Rectal smooth muscle tissue (tissue), 1 donor: ENCODE data around the gene OTULINL.

Experiments
- H3K27ac ChIP-seq: one replicate; pipeline ENCODE4 v1.7.0; 2013; ENCODE audit warnings: low read depth, low read length, inconsistent platforms
- H3K27me3 ChIP-seq: one replicate; pipeline ENCODE4 v1.7.0; 2013; ENCODE audit warnings: low read length; ENCODE audit not compliant: control insufficient read depth, insufficient read depth
- H3K36me3 ChIP-seq: one replicate; pipeline ENCODE4 v1.7.0; 2013; ENCODE audit warnings: low read length; ENCODE audit not compliant: control insufficient read depth, insufficient read depth
- H3K4me1 ChIP-seq: one replicate; pipeline ENCODE4 v1.7.0; 2013; ENCODE audit warnings: low read length; ENCODE audit not compliant: control insufficient read depth, insufficient read depth
- H3K4me3 ChIP-seq: one replicate; pipeline ENCODE4 v1.7.0; 2013; ENCODE audit warnings: low read length
- H3K9ac ChIP-seq: one replicate; pipeline ENCODE4 v1.7.0; 2013; ENCODE audit warnings: low read length

Gene OTULINL

GRCh38 chr5:14593326-14594021, 11.9 kb downstream of the OTULINL start:
- H3K27me3 ChIP-seq, result no peaks in the 10 kb centered on the region
- H3K9ac ChIP-seq, result no peak overlapping the region
- no peaks in the 10 kb centered on the region for H3K4me1 ChIP-seq
- no peaks in the 10 kb centered on the region for H3K36me3 ChIP-seq
- H3K4me3 ChIP-seq, result no peak overlapping the region
- no peak overlapping the region for H3K27ac ChIP-seq

GRCh38 chr5:14594378-14595074, 12.9 kb downstream of the OTULINL start:
- no peaks in the 10 kb centered on the region for H3K4me1 ChIP-seq

GRCh38 chr5:14595189-14595588, 13.6 kb downstream of the OTULINL start:
- Histone ChIP-seq H3K4me3 (no peak overlapping the region), H3K36me3 (no peaks in the 10 kb centered on the region), H3K27ac (no peak overlapping the region), H3K4me1 (no peaks in the 10 kb centered on the region), H3K27me3 (no peaks in the 10 kb centered on the region), H3K9ac (no peak overlapping the region)

More at GRCh38 chr5:14594378-14595074, 12.9 kb downstream of the OTULINL start:
- no peak overlapping the region for H3K27ac ChIP-seq
- no peaks in the 10 kb centered on the region for H3K27me3 ChIP-seq
- no peak overlapping the region for H3K9ac ChIP-seq
- H3K4me3 ChIP-seq, result no peak overlapping the region
- no peaks in the 10 kb centered on the region for H3K36me3 ChIP-seq

GRCh38 chr5:14595891-14596290, 14.3 kb downstream of the OTULINL start:
- no peak overlapping the region for H3K27ac ChIP-seq
- no peaks in the 10 kb centered on the region for H3K4me1 ChIP-seq

GRCh38 chr5:14597080-14597479, 15.5 kb downstream of the OTULINL start:
- Histone ChIP-seq H3K4me1 (no peaks in the 10 kb centered on the region), H3K27ac (no peak overlapping the region), H3K36me3 (no peaks in the 10 kb centered on the region), H3K4me3 (no peak overlapping the region), H3K9ac (no peak overlapping the region), H3K27me3 (no peaks in the 10 kb centered on the region)

More at GRCh38 chr5:14595891-14596290, 14.3 kb downstream of the OTULINL start:
- no peaks in the 10 kb centered on the region for H3K27me3 ChIP-seq
- no peaks in the 10 kb centered on the region for H3K36me3 ChIP-seq
- H3K4me3 ChIP-seq, result no peak overlapping the region
- no peak overlapping the region for H3K9ac ChIP-seq

- Histone ChIP-seq H3K27ac (no peak overlapping the region), H3K9ac (no peak overlapping the region), H3K4me1 (no peaks in the 10 kb centered on the region), H3K36me3 (peaks cover 3% of the 10 kb centered on the region), H3K27me3 (no peaks in the 10 kb centered on the region), H3K4me3 (no peak overlapping the region)
Measured at GRCh38 chr5:14598225-14598624, 16.6 kb downstream of the OTULINL start.

GRCh38 chr5:14599476-14600127, 18.0 kb downstream of the OTULINL start:
- Histone ChIP-seq H3K27ac (no peak overlapping the region), H3K27me3 (no peaks in the 10 kb centered on the region), H3K9ac (no peak overlapping the region), H3K36me3 (peaks cover 3% of the 10 kb centered on the region), H3K4me1 (no peaks in the 10 kb centered on the region), H3K4me3 (no peak overlapping the region)

GRCh38 chr5:14600846-14601245, 19.3 kb downstream of the OTULINL start:
- Histone ChIP-seq H3K27ac (no peak overlapping the region), H3K36me3 (peaks cover 6% of the 10 kb centered on the region), H3K9ac (no peak overlapping the region), H3K4me3 (no peak overlapping the region), H3K4me1 (no peaks in the 10 kb centered on the region), H3K27me3 (no peaks in the 10 kb centered on the region)

GRCh38 chr5:14603141-14603540, 21.5 kb downstream of the OTULINL start:
- Histone ChIP-seq H3K4me1 (no peaks in the 10 kb centered on the region), H3K4me3 (no peak overlapping the region), H3K27ac (no peak overlapping the region), H3K27me3 (no peaks in the 10 kb centered on the region), H3K9ac (no peak overlapping the region), H3K36me3 (peaks cover 6% of the 10 kb centered on the region)

GRCh38 chr5:14607104-14607503, 25.5 kb downstream of the OTULINL start:
- no peak overlapping the region for H3K4me3 ChIP-seq
- H3K9ac ChIP-seq, result no peak overlapping the region
- H3K36me3 ChIP-seq, result peaks cover 10% of the 10 kb centered on the region
- H3K27ac ChIP-seq, result no peak overlapping the region
- no peaks in the 10 kb centered on the region for H3K4me1 ChIP-seq
- H3K27me3 ChIP-seq, result no peaks in the 10 kb centered on the region

GRCh38 chr5:14608169-14608568, 26.6 kb downstream of the OTULINL start:
- no peak overlapping the region for H3K9ac ChIP-seq
- H3K27me3 ChIP-seq, result no peaks in the 10 kb centered on the region
- no peak overlapping the region for H3K27ac ChIP-seq
- H3K4me3 ChIP-seq, result no peak overlapping the region
- H3K36me3 ChIP-seq, result peaks cover 7% of the 10 kb centered on the region
- no peaks in the 10 kb centered on the region for H3K4me1 ChIP-seq

- Histone ChIP-seq H3K4me3 (no peak overlapping the region), H3K27me3 (no peaks in the 10 kb centered on the region), H3K27ac (no peak overlapping the region), H3K4me1 (no peaks in the 10 kb centered on the region), H3K9ac (no peak overlapping the region), H3K36me3 (peaks cover 7% of the 10 kb centered on the region)
Measured at GRCh38 chr5:14611737-14612136, 30.1 kb downstream of the OTULINL start.
